ENCODE data around the gene MPL. TPM values are rescaled to one million over a fixed set of nuclear protein-coding genes. Genes with fewer than 3 reads are reported as not detected.

The MPL gene
- total and polyA plus RNA-seq, 10 of the 15 experiments (the other 5 are each of a cell fraction or from before 2014, with no cell fraction given): not detected

DNA sequence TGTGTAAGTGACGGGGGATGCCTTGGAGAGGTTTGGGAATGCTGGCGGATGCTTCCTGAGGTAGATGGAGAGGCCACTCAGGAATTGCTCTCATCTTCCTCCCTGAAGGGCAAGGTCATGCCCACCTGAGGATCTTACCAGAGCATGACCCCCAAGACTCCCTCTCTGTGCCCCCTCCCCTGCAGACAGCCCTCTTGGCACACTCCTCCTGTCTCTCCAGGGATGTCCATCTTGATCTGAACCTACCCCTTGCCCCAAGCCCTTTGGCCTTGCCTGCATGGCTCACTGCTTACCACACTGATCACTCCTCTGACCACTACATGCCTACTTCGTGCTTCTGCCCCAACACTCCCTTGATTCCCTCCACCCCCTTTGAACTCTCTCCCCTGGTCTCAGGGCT is 17.9 kb upstream of the MPL start:
- RAD21 ChIA-PET (ENCODE audit: unreplicated experiment): no interaction called here

DNA sequence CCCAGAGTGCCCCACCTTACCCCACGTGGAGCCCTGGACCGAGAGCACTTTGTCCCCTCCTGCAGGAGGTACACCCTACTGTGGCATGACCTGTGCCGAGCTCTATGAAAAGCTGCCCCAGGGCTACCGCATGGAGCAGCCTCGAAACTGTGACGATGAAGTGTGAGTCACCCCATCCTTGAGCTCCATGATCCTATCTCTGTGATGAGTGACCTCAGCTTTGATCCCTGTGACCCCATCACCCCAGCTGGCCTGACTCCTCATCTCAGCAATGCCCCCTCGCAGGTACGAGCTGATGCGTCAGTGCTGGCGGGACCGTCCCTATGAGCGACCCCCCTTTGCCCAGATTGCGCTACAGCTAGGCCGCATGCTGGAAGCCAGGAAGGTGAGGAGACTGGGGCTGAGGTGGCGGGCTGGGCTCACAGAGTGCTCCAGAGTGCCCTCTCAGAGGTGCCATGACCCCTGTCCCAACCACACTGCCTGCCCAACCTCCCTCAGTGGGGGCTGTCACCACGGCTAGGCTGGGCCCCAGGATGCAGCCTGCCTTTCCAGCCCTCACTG is 16.2 kb upstream of the MPL start:
- ATAC-seq (no peak), DNase-seq (ENCODE audit: low read depth, low spot score) (no peak), FAIRE-seq (no peak)
- H2AFZ ChIP-seq (ENCODE audit: control insufficient read depth, low read depth, low read length): no peak overlapping the region
- POLR2A ChIA-PET: interaction anchor here (0.5 to 0.6 kb wide), 2 partner anchors 48 to 566 kb away, joined by 3 to 8 read pairs; no protein-coding TSS in a partner anchor
- H3K79me2 ChIP-seq (ENCODE audit: control insufficient read depth, insufficient read depth, low read length): no peaks in the 10 kb centered on the region
- SMC1A ChIA-PET (ENCODE audit: uncharacterized antibody, unreplicated experiment): interaction anchor here (1.1 to 2.2 kb wide), 2 partner anchors 8 to 82 kb away, joined by 3 to 11 read pairs; no protein-coding TSS in a partner anchor
- no peak overlapping the region for H3K9ac ChIP-seq (ENCODE audit: control insufficient read depth, insufficient read depth, low read length)
- H3K27ac ChIP-seq (ENCODE audit: control insufficient read depth, insufficient read depth): no peak overlapping the region
- no TSS peak for BruUV-seq (replicated peaks)
- RAD21 ChIA-PET (ENCODE audit: unreplicated experiment): interaction anchor here (1.6 kb wide), 1 partner anchor 9 kb away, joined by 3 read pairs; no protein-coding TSS in a partner anchor
- no peaks in the 10 kb centered on the region for H3K36me3 ChIP-seq (ENCODE audit: control insufficient read depth in 2 of 2, insufficient read depth in 2 of 2, low read length in 1 of 2)
- CTCF ChIA-PET: interaction anchor here (0.6 kb wide), 1 partner anchor 60 kb away, joined by 3 read pairs; no protein-coding TSS in a partner anchor
- in situ Hi-C loops (cut with MboI): no loop called here
- intact Hi-C loops (cut with micrococcal nuclease; ENCODE audit: unreplicated experiment): no loop called here
- H3K27me3 ChIP-seq (replicated peaks in 1 of 2; ENCODE audit: control insufficient read depth in 2 of 2, insufficient read depth in 2 of 2, low read length in 1 of 2): no peaks in the 10 kb centered on the region
- H3K4me1 ChIP-seq (ENCODE audit: control insufficient read depth, insufficient read depth, low read length): no peaks in the 10 kb centered on the region
- WGBS (ENCODE audit: insufficient coverage, insufficient replicate concordance, low lambda C conversion rate, missing lambda C conversion rate): 55% methylated on average over 16 of the region's 16 CpGs
- no peaks in the 10 kb centered on the region; the same call in 1 of the 3 replicates for H3K9me3 ChIP-seq (replicated peaks; ENCODE audit: control insufficient read depth, insufficient read depth, low read length)
- H4K20me1 ChIP-seq (ENCODE audit: control insufficient read depth, insufficient read depth): no peaks in the 10 kb centered on the region
- H3K4me3 ChIP-seq: no peak overlapping the region
- no peak overlapping the region for H3K4me2 ChIP-seq (ENCODE audit: control insufficient read depth, insufficient read depth)
- TF ChIP-seq, protein P1, sequence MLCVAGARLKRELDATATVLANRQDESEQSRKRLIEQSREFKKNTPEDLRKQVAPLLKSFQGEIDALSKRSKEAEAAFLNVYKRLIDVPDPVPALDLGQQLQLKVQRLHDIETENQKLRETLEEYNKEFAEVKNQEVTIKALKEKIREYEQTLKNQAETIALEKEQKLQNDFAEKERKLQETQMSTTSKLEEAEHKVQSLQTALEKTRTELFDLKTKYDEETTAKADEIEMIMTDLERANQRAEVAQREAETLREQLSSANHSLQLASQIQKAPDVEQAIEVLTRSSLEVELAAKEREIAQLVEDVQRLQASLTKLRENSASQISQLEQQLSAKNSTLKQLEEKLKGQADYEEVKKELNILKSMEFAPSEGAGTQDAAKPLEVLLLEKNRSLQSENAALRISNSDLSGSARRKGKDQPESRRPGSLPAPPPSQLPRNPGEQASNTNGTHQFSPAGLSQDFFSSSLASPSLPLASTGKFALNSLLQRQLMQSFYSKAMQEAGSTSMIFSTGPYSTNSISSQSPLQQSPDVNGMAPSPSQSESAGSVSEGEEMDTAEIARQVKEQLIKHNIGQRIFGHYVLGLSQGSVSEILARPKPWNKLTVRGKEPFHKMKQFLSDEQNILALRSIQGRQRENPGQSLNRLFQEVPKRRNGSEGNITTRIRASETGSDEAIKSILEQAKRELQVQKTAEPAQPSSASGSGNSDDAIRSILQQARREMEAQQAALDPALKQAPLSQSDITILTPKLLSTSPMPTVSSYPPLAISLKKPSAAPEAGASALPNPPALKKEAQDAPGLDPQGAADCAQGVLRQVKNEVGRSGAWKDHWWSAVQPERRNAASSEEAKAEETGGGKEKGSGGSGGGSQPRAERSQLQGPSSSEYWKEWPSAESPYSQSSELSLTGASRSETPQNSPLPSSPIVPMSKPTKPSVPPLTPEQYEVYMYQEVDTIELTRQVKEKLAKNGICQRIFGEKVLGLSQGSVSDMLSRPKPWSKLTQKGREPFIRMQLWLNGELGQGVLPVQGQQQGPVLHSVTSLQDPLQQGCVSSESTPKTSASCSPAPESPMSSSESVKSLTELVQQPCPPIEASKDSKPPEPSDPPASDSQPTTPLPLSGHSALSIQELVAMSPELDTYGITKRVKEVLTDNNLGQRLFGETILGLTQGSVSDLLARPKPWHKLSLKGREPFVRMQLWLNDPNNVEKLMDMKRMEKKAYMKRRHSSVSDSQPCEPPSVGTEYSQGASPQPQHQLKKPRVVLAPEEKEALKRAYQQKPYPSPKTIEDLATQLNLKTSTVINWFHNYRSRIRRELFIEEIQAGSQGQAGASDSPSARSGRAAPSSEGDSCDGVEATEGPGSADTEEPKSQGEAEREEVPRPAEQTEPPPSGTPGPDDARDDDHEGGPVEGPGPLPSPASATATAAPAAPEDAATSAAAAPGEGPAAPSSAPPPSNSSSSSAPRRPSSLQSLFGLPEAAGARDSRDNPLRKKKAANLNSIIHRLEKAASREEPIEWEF (IDR thresholded peaks at IDR 0.05; ENCODE audit: insufficient replicate concordance, low read depth, low read length): no peak
- no peak for TF ChIP-seq WRNIP1 (IDR thresholded peaks at IDR 0.05; ENCODE audit: borderline replicate concordance, low read depth, low read length)
- no peak for TF ChIP-seq SREBF2 (IDR thresholded peaks at IDR 0.05; ENCODE audit: low read length)
- no peak for TF ChIP-seq MYB (IDR thresholded peaks at IDR 0.05; ENCODE audit: borderline replicate concordance, low read depth, low read length)
- no peak for TF ChIP-seq NR2C2 (IDR thresholded peaks at IDR 0.05; ENCODE audit: borderline replicate concordance, control insufficient read depth, insufficient read length, low read depth)
- TF ChIP-seq IKZF1 (conservative IDR thresholded peaks at IDR 0.05): no peak
- no peak for TF ChIP-seq CREB1 (IDR thresholded peaks at IDR 0.05; ENCODE audit: low read depth)
- TF ChIP-seq RBBP5 (conservative IDR thresholded peaks at IDR 0.05): no peak
- no peak for TF ChIP-seq POLR2AphosphoS5 (IDR thresholded peaks at IDR 0.05; ENCODE audit: low read length)
- no peak for TF ChIP-seq CEBPB (IDR thresholded peaks at IDR 0.05; ENCODE audit: borderline replicate concordance in 1 of 2, low read depth in 2 of 2, low read length in 2 of 2)
- no peak for TF ChIP-seq BHLHE40 (IDR thresholded peaks at IDR 0.05; ENCODE audit: borderline replicate concordance in 1 of 2, low read depth in 2 of 2, low read length in 1 of 2)
- TF ChIP-seq GABPA (IDR thresholded peaks at IDR 0.05; ENCODE audit: low read depth): no peak

More for the DNA sequence above, 17.9 kb upstream of the MPL start:
- H3K4me3 ChIP-seq: no peak overlapping the region
- in situ Hi-C loops (cut with MboI): no loop called here
- H3K9ac ChIP-seq (ENCODE audit: control insufficient read depth, insufficient read depth, low read length): no peak overlapping the region
- SMC1A ChIA-PET (ENCODE audit: uncharacterized antibody, unreplicated experiment): interaction anchor here (2.2 kb wide), 1 partner anchor 10 kb away, joined by 11 read pairs; no protein-coding TSS in a partner anchor
- H3K4me2 ChIP-seq (ENCODE audit: control insufficient read depth, insufficient read depth): no peak overlapping the region
- no peak for TF ChIP-seq MYB (IDR thresholded peaks at IDR 0.05; ENCODE audit: borderline replicate concordance, low read depth, low read length)
- H2AFZ ChIP-seq (ENCODE audit: control insufficient read depth, low read depth, low read length): no peak overlapping the region
- no peaks in the 10 kb centered on the region for H3K4me1 ChIP-seq (ENCODE audit: control insufficient read depth, insufficient read depth, low read length)
- POLR2A ChIA-PET: no interaction called here
- H3K36me3 ChIP-seq (ENCODE audit: control insufficient read depth in 2 of 2, insufficient read depth in 2 of 2, low read length in 1 of 2): no peaks in the 10 kb centered on the region
- no peaks in the 10 kb centered on the region; the same call in 2 of the 3 replicates for H3K9me3 ChIP-seq (replicated peaks; ENCODE audit: control insufficient read depth, insufficient read depth, low read length)
- H3K27me3 ChIP-seq (replicated peaks in 1 of 2; ENCODE audit: control insufficient read depth in 2 of 2, insufficient read depth in 2 of 2, low read length in 1 of 2): no peaks in the 10 kb centered on the region
- FAIRE-seq (no peak), DNase-seq (ENCODE audit: low read depth, low spot score) (no peak), ATAC-seq (peak; percentile 44; the same call in 2 of the 3 replicates)
- intact Hi-C loops (cut with micrococcal nuclease; ENCODE audit: unreplicated experiment): no loop called here
- H3K27ac ChIP-seq (ENCODE audit: control insufficient read depth, insufficient read depth): no peak overlapping the region
- no TSS peak for BruUV-seq (replicated peaks)
- CTCF ChIA-PET: no interaction called here
- H3K79me2 ChIP-seq (ENCODE audit: control insufficient read depth, insufficient read depth, low read length): no peaks in the 10 kb centered on the region
- no peaks in the 10 kb centered on the region for H4K20me1 ChIP-seq (ENCODE audit: control insufficient read depth, insufficient read depth)
- 61% methylated on average over 3 of the region's 3 CpGs for WGBS (ENCODE audit: insufficient coverage, insufficient replicate concordance, low lambda C conversion rate, missing lambda C conversion rate)

Measured in GM12878 (cell line).